ENCODE data around the gene APOA5. TPM values are rescaled to one million over a fixed set of nuclear protein-coding genes. Genes with fewer than 3 reads are reported as not detected.

APOA5 gene
- total RNA-seq, 4 donors from 2014 or later, result 0.72 TPM; not detected in 3

DNA sequence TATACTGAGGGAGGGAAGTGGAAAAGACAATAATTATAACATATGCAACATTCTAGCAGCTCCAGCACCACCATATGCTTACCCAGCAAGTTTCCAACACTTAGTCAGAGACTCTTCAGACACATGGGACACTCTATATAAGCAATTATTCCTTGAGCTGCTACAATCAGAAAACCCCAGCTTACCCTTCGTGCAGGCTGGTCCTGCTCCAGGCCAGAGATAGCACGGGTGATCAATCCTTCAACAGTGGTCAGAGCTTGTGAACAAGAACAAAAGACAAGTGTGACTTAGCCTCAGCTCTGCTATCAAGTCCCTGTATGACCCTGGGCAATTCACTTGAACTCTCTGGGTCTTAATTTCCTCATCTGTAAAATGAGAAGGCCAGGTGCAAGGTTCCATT, 5.4 kb downstream of the APOA5 start:
- Histone ChIP-seq H3K27me3 (peaks cover 2% of the 10 kb centered on the region), H3K4me1 (peaks cover 22% of the 10 kb centered on the region), H3K36me3 (peaks cover 49% of the 10 kb centered on the region), H3K27ac (no peak overlapping the region), H3K4me3 (no peak overlapping the region), H3K9me3 (no peaks in the 10 kb centered on the region)
- no peak for DNase-seq (ENCODE audit: low spot score in 2 of 2)
- WGBS, result 86% methylated on average over 2 of the region's 2 CpGs
- no peak for TF ChIP-seq POLR2A (IDR thresholded peaks at IDR 0.05)
- TF ChIP-seq, protein P1, sequence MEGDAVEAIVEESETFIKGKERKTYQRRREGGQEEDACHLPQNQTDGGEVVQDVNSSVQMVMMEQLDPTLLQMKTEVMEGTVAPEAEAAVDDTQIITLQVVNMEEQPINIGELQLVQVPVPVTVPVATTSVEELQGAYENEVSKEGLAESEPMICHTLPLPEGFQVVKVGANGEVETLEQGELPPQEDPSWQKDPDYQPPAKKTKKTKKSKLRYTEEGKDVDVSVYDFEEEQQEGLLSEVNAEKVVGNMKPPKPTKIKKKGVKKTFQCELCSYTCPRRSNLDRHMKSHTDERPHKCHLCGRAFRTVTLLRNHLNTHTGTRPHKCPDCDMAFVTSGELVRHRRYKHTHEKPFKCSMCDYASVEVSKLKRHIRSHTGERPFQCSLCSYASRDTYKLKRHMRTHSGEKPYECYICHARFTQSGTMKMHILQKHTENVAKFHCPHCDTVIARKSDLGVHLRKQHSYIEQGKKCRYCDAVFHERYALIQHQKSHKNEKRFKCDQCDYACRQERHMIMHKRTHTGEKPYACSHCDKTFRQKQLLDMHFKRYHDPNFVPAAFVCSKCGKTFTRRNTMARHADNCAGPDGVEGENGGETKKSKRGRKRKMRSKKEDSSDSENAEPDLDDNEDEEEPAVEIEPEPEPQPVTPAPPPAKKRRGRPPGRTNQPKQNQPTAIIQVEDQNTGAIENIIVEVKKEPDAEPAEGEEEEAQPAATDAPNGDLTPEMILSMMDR (IDR thresholded peaks at IDR 0.05), result no peak

DNA sequence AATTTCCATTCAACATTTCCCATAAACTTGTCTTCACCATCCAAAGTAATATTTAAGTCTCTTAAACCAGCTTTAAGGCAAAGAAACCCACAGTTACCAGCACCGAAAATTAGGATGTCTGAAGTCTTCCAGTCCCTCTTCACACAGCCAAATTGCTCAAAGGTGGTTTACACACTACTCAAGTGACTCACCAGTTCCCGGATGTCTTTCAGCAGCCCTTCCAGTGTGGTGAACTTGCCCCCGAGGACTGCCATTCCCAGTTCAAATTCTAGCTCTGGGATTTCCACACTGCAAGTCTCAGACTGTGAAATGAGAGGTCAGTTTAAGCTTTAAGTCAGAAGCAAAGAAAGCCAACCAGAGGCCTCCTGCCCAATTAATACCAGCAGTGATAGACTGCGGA, 9.0 kb downstream of the APOA5 start:
- no peak overlapping the region for H3K4me3 ChIP-seq
- H3K27ac ChIP-seq, result no peak overlapping the region
- 88% methylated on average over 4 of the region's 4 CpGs for WGBS
- peaks cover 79% of the 10 kb centered on the region for H3K36me3 ChIP-seq
- peaks cover 12% of the 10 kb centered on the region for H3K4me1 ChIP-seq
- TF ChIP-seq POLR2AphosphoS5 (IDR thresholded peaks at IDR 0.05) (no peak), EP300 (IDR thresholded peaks at IDR 0.05) (no peak), POLR2A (IDR thresholded peaks at IDR 0.05) (no peak)
- TF ChIP-seq, protein P1 (IDR thresholded peaks at IDR 0.05), result no peak
- no peaks in the 10 kb centered on the region for H3K27me3 ChIP-seq
- H3K9me3 ChIP-seq, result no peaks in the 10 kb centered on the region
- no peak for DNase-seq (ENCODE audit: low spot score in 2 of 2)

DNA sequence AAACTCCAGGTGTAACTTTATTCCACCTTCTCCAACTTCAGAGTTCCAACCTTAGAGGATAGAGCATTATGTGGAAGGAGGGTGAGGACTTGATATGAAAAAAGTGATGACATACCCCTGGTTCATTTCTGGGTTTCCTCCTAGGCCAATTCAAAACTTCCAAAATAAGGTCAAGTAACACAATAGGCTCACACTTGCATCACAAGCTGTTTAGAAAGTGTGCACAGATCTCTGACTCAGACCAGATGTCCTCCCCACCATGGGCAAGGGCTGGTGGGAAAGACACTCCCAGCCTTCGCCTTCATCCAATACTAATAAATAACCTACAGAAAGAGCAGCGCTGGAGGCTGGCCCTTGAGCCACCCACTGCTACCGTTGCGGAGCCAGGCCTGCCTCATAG, 13.1 kb downstream of the APOA5 start:
- Histone ChIP-seq H3K36me3 (peaks cover 67% of the 10 kb centered on the region), H3K9me3 (no peaks in the 10 kb centered on the region)
- 93% methylated on average over 4 of the region's 4 CpGs for WGBS

DNA sequence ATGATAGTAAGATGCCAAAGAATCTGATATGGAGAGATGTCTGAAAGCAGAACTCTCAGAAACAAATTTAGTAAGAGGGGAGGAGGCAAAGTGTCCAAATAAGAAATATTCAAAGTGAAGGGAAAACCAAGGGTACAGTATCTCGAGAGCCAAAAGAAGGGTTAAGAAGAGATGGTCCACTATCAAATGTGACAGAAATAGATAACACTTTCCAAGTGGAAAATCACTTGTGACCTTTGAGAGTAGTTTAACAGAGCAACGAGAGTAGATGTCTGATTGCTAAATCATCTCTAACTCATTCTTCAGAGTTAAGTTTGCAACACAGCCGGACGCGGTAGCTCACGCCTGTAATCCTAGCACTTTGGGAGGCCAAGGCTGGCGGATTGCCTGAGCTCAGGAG, 14.6 kb downstream of the APOA5 start:
- peaks cover 53% of the 10 kb centered on the region for H3K36me3 ChIP-seq

More for the DNA sequence above, 13.1 kb downstream of the APOA5 start:
- Histone ChIP-seq H3K4me1 (peaks cover 6% of the 10 kb centered on the region), H3K27ac (no peak overlapping the region), H3K4me3 (no peak overlapping the region), H3K27me3 (no peaks in the 10 kb centered on the region)
- no peak for DNase-seq (ENCODE audit: low spot score in 2 of 2)
- TF ChIP-seq EP300 (IDR thresholded peaks at IDR 0.05), result no peak
- no peak for TF ChIP-seq POLR2AphosphoS5 (IDR thresholded peaks at IDR 0.05)
- no peak for TF ChIP-seq POLR2A (IDR thresholded peaks at IDR 0.05)
- TF ChIP-seq, protein P1 (IDR thresholded peaks at IDR 0.05), result no peak

DNA sequence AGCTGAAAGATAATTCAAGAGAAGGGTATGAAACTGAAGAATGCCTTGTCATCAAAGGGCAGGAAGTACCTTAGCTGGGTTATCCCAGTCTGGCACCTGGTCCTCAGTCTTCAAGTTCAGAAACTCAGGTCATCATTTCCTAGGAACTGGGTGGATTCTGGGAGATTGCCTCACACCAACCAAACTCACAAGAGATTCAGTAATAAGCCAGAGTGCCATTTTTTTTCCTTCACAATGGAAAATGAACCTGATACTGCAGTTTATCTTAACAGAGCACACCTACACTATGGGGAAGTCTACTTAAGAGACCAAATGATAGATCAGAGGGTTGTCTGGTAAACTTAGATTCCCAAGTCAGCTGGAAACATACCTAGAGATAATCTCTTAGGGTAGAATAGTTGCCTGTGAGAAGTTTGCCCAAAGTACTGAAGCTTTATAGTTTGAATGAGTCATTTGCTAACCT, 15.1 kb downstream of the APOA5 start:
- Histone ChIP-seq H3K4me1 (peaks cover 17% of the 10 kb centered on the region), H3K9me3 (no peaks in the 10 kb centered on the region), H3K36me3 (peaks cover 48% of the 10 kb centered on the region), H3K27ac (no peak overlapping the region), H3K27me3 (no peaks in the 10 kb centered on the region), H3K4me3 (no peak overlapping the region)
- no peak for TF ChIP-seq POLR2AphosphoS5 (IDR thresholded peaks at IDR 0.05)
- DNase-seq (ENCODE audit: low spot score in 2 of 2), result no peak

More for the DNA sequence above, 14.6 kb downstream of the APOA5 start:
- 80% methylated on average over 7 of the region's 7 CpGs for WGBS
- TF ChIP-seq POLR2A (IDR thresholded peaks at IDR 0.05) (no peak), EP300 (IDR thresholded peaks at IDR 0.05) (no peak)
- H3K4me3 ChIP-seq, result no peak overlapping the region
- H3K27ac ChIP-seq, result no peak overlapping the region
- no peak for DNase-seq (ENCODE audit: low spot score in 2 of 2)
- no peaks in the 10 kb centered on the region for H3K9me3 ChIP-seq
- H3K4me1 ChIP-seq, result peaks cover 12% of the 10 kb centered on the region
- no peaks in the 10 kb centered on the region for H3K27me3 ChIP-seq

DNA sequence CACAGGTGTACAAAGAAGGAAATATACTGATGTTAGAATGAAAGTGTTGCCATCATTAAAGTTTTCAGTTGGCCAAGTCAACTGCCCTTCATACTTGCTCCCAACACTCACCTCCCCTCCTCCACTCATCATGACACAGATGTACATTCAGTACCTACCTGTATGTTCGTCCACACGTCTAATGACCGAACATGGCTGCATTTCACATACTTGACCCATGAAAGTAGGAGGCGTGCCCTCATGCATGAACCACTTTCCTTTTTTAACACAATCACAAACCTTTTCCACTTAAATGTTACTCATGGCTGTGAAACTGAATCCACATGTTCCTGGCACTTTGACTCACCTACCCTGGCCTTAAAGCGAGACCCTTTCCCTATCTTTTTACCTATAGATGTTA, 15.7 kb downstream of the APOA5 start:
- H3K27ac ChIP-seq, result no peak overlapping the region
- no peak overlapping the region for H3K4me3 ChIP-seq
- H3K4me1 ChIP-seq, result peaks cover 22% of the 10 kb centered on the region
- 86% methylated on average over 5 of the region's 5 CpGs for WGBS
- DNase-seq (ENCODE audit: low spot score in 2 of 2), result no peak
- no peaks in the 10 kb centered on the region for H3K9me3 ChIP-seq
- H3K36me3 ChIP-seq, result peaks cover 42% of the 10 kb centered on the region
- TF ChIP-seq POLR2A (IDR thresholded peaks at IDR 0.05), result no peak
- TF ChIP-seq EP300 (IDR thresholded peaks at IDR 0.05), result no peak
- TF ChIP-seq, protein P1 (IDR thresholded peaks at IDR 0.05), result no peak
- no peak for TF ChIP-seq POLR2AphosphoS5 (IDR thresholded peaks at IDR 0.05)
- no peaks in the 10 kb centered on the region for H3K27me3 ChIP-seq

Data from suprapubic skin (tissue), 4 donors.